H7 (cell line): ENCODE measurements around the gene LRCH3. TPM values are rescaled to one million over a fixed set of nuclear protein-coding genes. Genes with fewer than 3 reads are reported as not detected.

Experiments used
- DNase-seq: peaks from one replicate; pipeline ENCODE4 v3.0.0; 2012
- H3K27me3 ChIP-seq: 2 replicates; pipeline ENCODE4 v1.6.0; 2011; ENCODE audit warnings: mild to moderate bottlenecking, low read length; ENCODE audit not compliant: control insufficient read depth, insufficient read depth
- H3K36me3 ChIP-seq: replicated peaks from 2 replicates; pipeline ENCODE4 v1.5.1; 2011; ENCODE audit warnings: low read length; ENCODE audit not compliant: control insufficient read depth, insufficient read depth
- H3K4me3 ChIP-seq: 2 replicates; pipeline ENCODE4 v1.5.1; 2011; ENCODE audit warnings: low read depth, mild to moderate bottlenecking, control low read depth, low read length, moderate library complexity; ENCODE audit not compliant: insufficient read depth
- total RNA-seq: library from RNA; depleted of rRNA; stranded (reverse); fragments of >200 nt; shearing (Covaris generic); gene quantifications from 2 replicates; pipeline ENCODE4 v1.2.3, GENCODE V29; 2014; rRNA removed

The LRCH3 gene
- total RNA-seq: 21.4 and 21.5 TPM in 2 replicates

DNA sequence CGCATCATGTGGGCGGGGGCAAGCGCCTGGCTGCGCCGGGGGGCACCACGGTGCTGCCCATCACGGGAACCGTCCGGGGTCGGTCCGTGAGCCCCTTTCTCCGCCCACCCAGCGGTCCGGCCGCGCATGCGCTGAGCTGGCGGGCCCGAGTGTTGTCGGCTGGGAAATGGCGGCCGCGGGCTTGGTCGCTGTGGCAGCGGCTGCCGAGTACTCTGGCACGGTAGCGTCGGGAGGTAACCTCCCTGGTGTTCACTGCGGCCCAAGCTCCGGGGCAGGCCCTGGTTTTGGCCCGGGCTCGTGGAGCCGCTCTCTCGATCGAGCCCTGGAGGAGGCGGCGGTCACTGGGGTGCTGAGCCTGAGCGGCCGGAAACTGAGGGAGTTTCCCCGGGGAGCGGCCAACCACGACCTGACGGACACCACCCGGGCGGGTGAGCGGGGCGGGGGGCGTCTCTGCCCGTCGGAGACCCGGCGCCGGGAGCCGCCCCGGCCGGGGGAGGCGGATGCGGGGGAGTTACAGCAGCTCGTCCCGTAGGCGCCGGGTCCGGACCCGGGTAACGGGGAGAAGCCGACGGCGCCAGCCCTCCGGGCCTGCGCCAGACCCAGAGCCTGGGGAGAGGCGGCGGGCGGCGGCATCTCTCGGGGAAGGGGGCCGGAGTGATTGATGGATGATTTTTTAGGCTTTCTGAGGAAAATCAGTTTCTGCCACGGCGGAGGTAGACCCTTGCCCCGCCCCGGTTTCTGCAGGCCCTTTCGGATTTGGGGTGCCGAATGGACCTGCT, at the start of gene LRCH3:
Gene LRCH3, plus strand, starts transcription at position 142 of the 779 bp plus-strand sequence. Its CDS starts 25 bp downstream, at position 167.
- Histone ChIP-seq H3K27me3 (no peaks in the 10 kb centered on the region), H3K36me3 (no peaks in the 10 kb centered on the region), H3K4me3 (peak within 1 kb of the TSS; percentile 87)
- peak; percentile 99 for DNase-seq

DNA sequence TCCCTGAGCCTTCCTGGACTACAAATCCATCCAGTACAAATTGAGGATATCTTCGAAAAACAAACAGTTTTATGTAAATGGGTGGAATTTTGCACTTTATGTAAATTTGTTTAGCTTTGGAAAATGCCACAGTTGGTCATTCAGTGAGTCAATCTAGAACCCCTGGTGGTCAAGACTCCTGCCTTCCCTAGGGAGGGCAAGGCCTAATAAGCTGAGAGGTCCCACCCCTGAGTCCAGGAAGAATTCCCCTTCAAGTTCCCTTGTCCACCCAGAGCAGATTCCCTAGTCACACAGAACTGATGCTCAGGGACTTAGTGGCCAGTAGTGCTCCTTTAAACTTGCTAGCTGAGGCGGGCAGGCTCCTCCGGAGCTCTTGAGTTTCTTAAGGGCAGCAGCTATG, 48.3 kb upstream of the LRCH3 start:
- Histone ChIP-seq H3K4me3 (no peak overlapping the region), H3K36me3 (no peaks in the 10 kb centered on the region), H3K27me3 (no peaks in the 10 kb centered on the region)
- no peak for DNase-seq

DNA sequence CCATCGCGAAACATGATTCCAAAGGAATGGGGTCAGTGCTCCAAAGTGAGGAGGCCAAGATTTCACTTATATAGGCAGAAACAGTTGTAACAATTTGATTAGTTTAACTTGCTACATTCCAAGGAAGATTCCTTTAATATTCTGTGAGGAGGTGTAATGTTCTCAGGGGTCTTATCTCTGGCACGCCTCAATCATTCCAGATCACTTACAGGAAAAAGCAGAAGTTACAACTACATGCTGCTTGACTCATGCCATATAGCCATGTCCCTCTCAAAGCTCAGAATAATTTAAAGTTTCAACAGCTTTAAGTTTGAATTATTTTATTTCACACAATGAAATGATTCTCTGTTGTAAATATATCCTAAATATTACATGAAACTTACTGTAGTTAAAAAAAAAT, 44.8 kb upstream of the LRCH3 start:
- no peak overlapping the region for H3K4me3 ChIP-seq
- no peak for DNase-seq
- H3K36me3 ChIP-seq: no peaks in the 10 kb centered on the region
- peaks cover 16% of the 10 kb centered on the region for H3K27me3 ChIP-seq

DNA sequence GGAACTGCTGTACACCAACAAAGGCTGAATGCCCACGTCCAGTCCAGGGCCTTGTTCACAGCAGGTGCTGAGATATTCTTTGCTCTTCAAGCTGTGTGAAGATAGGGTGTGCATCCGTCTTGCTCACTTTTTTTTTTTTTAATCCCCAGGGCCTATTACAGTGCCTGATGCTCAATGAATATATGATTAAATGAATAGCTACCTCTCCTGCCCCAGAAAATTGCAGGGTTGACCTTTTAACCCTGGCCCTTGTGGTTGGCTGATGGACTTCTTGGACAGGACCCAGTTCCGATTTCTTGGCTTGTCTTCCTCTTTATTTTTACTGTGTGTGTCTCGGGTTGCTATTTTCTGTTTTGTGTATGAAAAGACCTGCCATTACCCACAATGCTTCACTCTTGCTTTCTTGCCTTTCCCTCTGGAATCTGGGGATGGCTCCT, 44.2 kb upstream of the LRCH3 start:
- H3K27me3 ChIP-seq: peaks cover 16% of the 10 kb centered on the region
- H3K4me3 ChIP-seq: no peak overlapping the region
- H3K36me3 ChIP-seq: no peaks in the 10 kb centered on the region
- DNase-seq: no peak

DNA sequence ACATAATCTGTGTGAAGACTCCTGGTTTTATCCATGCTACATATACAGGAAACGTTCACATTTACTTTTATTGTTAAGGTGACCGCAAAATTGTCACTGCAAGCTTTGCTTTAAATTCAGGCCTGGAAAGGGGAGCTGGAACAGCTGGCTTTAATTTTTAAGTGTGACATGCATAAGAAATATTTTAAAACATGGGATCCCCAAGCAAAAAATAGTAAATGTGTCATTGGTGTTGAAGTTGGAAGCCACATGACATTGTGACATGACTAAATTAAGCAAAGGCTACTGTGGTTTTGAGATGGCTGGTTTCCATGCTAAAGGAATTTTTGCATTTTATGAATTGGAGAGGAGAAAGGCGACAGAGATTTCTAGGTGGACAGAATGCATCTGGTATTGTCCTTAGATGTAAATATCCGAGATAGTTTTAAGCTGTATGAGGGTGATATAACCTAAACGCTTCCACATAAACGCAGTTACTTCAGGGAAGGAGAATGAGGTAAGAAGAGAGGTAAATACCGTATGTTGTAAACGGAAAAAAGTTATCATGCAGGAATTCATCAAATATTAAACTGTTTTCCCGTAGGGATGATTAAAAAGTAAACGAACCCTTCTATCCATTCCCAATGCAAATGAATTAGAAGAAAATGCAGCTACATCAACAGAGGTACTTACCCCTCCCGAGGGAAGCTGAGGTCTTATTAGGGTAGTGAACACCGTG, 42.3 kb upstream of the LRCH3 start:
- DNase-seq: no peak
- no peaks in the 10 kb centered on the region for H3K36me3 ChIP-seq
- H3K4me3 ChIP-seq: peak overlapping the region; percentile 74
- H3K27me3 ChIP-seq: peaks cover 16% of the 10 kb centered on the region

DNA sequence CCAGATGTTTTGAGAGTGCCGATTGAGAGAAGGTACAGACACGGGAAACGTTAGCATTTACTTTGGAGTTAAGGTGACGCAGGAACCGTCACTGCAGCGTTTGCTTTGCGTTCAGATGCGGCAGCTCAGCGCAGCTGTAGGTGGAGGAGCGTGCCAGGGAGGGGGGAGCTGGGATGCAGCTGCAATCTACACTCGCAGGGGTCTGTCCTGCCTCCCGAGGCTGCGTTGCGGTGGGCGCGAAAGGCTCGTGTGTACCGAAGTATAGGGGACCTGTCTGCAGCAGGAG, 41.8 kb upstream of the LRCH3 start:
- Histone ChIP-seq H3K27me3 (peaks cover 16% of the 10 kb centered on the region), H3K36me3 (no peaks in the 10 kb centered on the region)
- peak; percentile 84 for DNase-seq

DNA sequence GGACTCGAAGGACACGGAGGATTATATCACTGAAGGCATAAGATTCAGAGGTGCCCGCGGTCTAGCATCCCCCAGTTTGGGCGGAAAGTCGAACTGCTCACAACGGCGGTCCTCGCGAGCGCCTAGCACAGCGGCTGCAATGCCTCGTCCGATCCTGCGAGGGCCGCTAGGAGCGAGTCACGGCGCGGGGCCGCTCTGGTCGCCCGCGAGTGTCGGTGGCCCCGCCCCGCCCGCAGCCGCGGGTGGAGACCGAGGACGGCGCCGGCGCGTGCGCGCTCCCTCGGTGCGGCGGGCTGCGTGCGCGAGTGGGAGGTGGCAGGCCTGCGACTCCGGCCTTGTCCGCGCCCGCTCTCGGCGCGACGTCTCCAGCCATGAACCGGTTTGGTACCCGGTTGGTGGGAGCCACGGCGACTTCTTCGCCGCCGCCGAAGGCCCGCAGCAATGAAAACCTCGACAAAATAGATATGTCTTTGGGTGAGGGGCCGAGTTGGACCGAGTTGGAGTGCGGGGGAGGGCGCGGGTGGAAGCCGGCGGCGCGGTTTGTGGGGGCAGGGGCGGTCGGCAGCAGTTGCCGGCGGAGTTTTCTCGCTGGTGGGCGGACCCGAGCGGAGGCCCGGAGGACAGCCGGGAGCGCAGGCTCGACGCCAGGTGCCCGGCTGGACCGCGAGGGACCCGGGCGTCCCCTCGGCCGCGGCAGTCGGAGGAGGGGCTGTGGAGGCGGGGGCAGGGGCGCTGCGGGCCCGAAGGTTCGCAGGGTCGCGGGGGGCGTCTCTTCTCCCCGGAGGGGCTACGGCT, 41.3 kb upstream of the LRCH3 start, which contains the start of gene FYTTD1:
Gene FYTTD1, plus strand, starts transcription at position 283 of the 795 bp plus-strand sequence. Its CDS starts 89 bp downstream, at position 372.
- peaks cover 16% of the 10 kb centered on the region for H3K27me3 ChIP-seq
- peak; percentile 85 for DNase-seq
- peak within 1 kb of the TSS; percentile 74 for H3K4me3 ChIP-seq
- no peaks in the 10 kb centered on the region for H3K36me3 ChIP-seq

More for the DNA sequence above, 41.8 kb upstream of the LRCH3 start:
- peak overlapping the region; percentile 74 for H3K4me3 ChIP-seq

DNA sequence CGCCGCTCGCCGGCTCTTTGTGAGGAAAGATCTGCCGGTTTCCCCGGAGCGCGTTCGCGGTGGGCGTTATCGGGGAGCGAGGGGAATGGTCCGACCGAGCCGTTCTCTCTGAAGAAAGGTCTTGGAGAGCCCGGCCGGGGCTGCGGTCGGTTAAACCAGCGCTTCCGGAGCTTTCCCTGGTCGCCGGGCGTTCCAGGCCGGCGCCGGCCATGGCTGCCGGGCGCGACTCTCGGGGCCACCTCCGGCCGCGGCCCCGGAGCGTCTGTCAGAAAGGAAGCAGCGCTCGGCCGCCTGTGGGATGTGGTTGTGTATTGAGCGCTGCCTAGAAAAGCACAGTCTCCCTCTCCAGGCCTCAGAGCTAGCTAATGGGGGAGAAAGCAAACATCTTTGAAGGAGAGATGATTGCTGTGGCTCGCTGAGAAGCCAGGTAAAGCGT, 40.6 kb upstream of the LRCH3 start:
- H3K36me3 ChIP-seq: no peaks in the 10 kb centered on the region
- H3K4me3 ChIP-seq: peak overlapping the region; percentile 74
- DNase-seq: peak; percentile 86
- H3K27me3 ChIP-seq: peaks cover 16% of the 10 kb centered on the region

DNA sequence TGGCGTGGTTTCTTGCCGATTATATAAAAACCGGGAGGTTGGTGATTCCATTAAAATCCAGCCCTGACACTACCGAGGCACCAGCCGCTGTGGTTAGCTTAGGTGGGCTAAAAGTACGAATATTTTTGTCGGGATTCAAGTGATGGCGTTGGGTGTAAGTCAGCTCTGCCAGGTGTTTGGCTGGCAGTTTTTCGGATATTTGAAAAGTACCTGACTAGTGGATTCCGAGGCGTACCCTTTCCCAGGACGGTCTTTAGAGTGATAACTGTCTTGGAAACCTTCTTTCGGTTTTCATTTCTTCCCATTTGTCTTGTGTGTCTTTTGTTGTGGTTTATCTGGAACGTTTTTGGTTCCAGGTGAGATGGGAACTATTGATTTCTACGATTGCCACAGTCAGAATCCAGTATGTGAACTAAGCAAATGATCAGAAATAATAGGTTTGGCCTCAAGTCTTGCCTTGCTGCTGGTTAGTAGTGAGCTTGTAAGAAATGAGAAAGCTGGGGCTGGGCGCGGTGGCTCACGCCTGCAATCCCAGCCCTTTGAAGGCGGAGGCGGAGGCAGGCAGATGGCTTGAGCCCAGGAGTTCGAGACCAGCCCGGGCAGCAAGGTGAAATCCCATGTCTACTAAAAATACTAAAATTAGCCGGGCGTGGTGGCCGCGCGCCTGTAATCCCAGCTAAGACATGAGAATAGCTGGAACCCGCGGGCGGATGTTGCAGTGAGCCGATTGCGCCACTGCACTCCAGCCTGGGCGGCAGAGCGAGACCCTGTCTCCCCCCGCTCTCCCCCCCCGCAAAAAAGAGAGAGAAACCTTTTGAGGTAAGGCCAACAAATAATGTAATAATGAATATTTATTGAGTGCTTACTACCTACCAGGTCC, 40.0 kb upstream of the LRCH3 start:
- Histone ChIP-seq H3K36me3 (no peaks in the 10 kb centered on the region), H3K4me3 (peak overlapping the region; percentile 74), H3K27me3 (peaks cover 16% of the 10 kb centered on the region)
- DNase-seq: no peak

DNA sequence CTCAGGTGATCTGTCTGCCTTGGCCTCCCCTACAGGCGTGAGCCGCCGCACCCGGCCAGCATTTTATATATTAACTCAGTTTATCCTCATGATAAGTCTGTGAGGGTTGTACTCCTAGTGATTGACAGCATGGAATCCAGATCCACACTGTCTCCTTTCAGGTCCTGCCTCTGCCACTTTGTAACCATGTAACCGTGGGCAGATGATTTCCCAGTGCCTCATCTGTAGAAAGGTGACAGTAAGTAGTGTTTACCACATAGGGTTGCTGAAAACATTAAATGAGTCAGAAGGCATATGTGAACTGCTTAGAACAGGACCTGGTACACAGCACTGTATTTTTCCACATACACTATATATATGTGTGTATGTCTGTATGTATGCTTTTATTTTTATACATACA, 38.9 kb upstream of the LRCH3 start:
- no peak for DNase-seq
- Histone ChIP-seq H3K36me3 (no peaks in the 10 kb centered on the region), H3K4me3 (no peak overlapping the region), H3K27me3 (peaks cover 16% of the 10 kb centered on the region)

DNA sequence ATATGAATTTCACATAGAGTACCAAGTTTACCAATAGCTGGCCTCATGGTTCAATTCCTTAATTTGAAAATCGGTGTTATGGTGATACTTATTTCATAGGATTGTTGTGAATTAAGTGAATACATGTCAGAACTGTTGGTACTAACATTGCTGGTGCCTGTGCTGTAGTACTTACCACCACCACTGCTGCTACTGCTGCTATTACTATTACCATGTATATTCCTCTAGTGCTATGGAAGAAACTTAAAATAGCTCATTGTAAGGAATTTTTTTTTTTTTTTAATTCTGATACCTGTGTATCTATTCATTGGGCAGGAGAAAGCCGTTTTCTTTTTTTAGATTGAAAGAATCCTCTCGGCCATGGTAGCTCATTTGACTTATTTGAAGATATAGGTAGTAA, 37.8 kb upstream of the LRCH3 start:
- H3K36me3 ChIP-seq: no peaks in the 10 kb centered on the region; the same call in 1 of the 2 replicates
- H3K27me3 ChIP-seq: peaks cover 16% of the 10 kb centered on the region
- no peak for DNase-seq
- H3K4me3 ChIP-seq: no peak overlapping the region

DNA sequence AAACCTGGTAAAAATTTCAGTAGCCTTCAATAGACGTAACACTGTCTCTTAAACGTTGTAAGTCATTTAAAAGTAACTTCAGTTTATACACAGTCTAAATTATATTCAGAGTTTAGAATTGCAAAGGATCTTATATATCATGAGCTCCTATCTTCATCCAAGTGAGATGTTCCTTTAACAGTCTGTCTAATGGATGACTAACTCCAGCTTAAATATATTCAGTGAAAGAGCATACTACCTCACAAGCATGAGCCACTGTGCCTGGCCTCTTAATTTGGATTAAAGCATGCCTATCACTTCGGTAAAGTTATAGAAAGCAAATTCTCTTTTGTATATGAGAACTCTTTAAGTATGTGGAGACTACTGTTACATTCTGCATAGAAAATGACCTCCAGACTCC, 34.4 kb upstream of the LRCH3 start:
- Histone ChIP-seq H3K4me3 (no peak overlapping the region), H3K36me3 (no peaks in the 10 kb centered on the region; the same call in 1 of the 2 replicates), H3K27me3 (no peaks in the 10 kb centered on the region; the same call in 1 of the 2 replicates)
- no peak for DNase-seq

DNA sequence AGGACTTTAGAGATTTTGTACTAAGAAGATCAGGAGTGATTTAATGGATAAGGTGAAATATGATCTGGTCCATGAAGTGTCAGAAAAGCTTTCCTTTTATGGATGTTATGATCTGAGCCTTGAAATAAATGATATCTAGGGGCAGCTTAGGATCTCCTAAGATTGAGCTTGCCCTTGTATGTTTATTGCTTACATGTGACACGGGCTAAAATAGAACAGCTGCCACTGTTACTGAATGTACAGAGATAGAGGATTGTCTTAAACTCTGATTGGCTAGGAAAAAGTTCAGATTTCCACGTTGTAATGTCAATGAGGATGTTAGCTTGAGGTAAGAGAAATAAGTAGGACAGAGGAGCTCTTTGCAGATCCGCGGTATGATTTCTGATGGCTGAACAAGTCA, 32.5 kb upstream of the LRCH3 start:
- no peaks in the 10 kb centered on the region; the same call in 1 of the 2 replicates for H3K36me3 ChIP-seq
- no peaks in the 10 kb centered on the region for H3K27me3 ChIP-seq
- no peak for DNase-seq
- no peak overlapping the region for H3K4me3 ChIP-seq

DNA sequence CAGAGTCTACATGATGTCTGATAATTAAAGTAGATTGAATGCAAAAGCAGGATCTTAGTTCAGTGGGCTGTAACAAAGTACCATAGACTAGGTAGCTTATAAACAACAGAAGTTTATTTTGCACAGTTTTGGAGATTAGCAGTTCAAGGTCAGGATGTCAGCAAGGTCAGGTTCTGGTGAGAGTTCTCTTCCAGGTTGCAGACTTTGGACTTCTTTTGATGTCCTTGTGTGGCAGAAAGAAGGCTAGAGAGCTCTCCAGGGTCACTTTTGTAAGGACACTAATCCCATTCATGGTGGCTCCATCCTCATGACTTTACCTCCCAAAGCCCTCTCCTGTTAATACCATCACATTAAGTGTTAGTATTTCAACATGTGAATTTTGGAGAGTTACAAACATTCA, 29.3 kb upstream of the LRCH3 start:
- Histone ChIP-seq H3K4me3 (no peak overlapping the region), H3K27me3 (no peaks in the 10 kb centered on the region), H3K36me3 (no peaks in the 10 kb centered on the region; the same call in 1 of the 2 replicates)
- no peak for DNase-seq
